ENCODE results near the gene PPP1R12B. TPM values are rescaled to one million over a fixed set of nuclear protein-coding genes. Genes with fewer than 3 reads are reported as not detected.
"Not testable (repeated sequence)": the region's sequence is repeated elsewhere in the genome, so short reads cannot be mapped to it uniquely, and the experiment has no call there.

The PPP1R12B gene
- total RNA-seq, 1 donor = 20.6 TPM

- Histone ChIP-seq H3K36me3 (ENCODE audit: insufficient read depth, low read length) (no peaks in the 10 kb centered on the region), H3K4me1 (ENCODE audit: insufficient read depth, low read length) (no peaks in the 10 kb centered on the region), H3K4me2 (ENCODE audit: insufficient read depth, low read length) (no peak overlapping the region), H4K20me1 (ENCODE audit: insufficient read depth, low read length) (no peaks in the 10 kb centered on the region), H3K27me3 (ENCODE audit: insufficient read depth, low read length) (no peaks in the 10 kb centered on the region), H3K9me3 (ENCODE audit: low read depth, low read length) (no peaks in the 10 kb centered on the region), H3K79me2 (ENCODE audit: insufficient read depth, low read length) (no peaks in the 10 kb centered on the region), H3K27ac (ENCODE audit: low read depth, low read length) (no peak overlapping the region), H3K4me3 (ENCODE audit: insufficient read depth, low read length) (no peak overlapping the region), H2AFZ (ENCODE audit: low read length) (no peak overlapping the region)
- no peak for TF ChIP-seq CTCF (IDR thresholded peaks at IDR 0.05; ENCODE audit: extremely low read depth, low read depth, low read length)
- DNase-seq (ENCODE audit: insufficient read length, low spot score, missing footprints) = no peak
These were observed 104.0 kb downstream of the PPP1R12B start for GRCh38 chr1:202452508-202452907.

- H3K79me2 ChIP-seq (ENCODE audit: insufficient read depth, low read length); H3K27ac ChIP-seq (ENCODE audit: low read depth, low read length); H3K36me3 ChIP-seq (ENCODE audit: insufficient read depth, low read length); H3K27me3 ChIP-seq (ENCODE audit: insufficient read depth, low read length); H3K4me3 ChIP-seq (ENCODE audit: insufficient read depth, low read length); H3K9me3 ChIP-seq (ENCODE audit: low read depth, low read length); H2AFZ ChIP-seq (ENCODE audit: low read length); H4K20me1 ChIP-seq (ENCODE audit: insufficient read depth, low read length); H3K4me2 ChIP-seq (ENCODE audit: insufficient read depth, low read length): not testable (repeated sequence)
- H3K4me1 ChIP-seq (ENCODE audit: insufficient read depth, low read length) = peaks cover 15% of the 10 kb centered on the region
- DNase-seq (ENCODE audit: insufficient read length, low spot score, missing footprints) = peak; percentile 82
These were observed 108.1 kb downstream of the PPP1R12B start for GRCh38 chr1:202456372-202457169.

GRCh38 chr1:202458651-202459050, 110.2 kb downstream of the PPP1R12B start:
- H3K27ac ChIP-seq (ENCODE audit: low read depth, low read length); H3K4me2 ChIP-seq (ENCODE audit: insufficient read depth, low read length); H3K79me2 ChIP-seq (ENCODE audit: insufficient read depth, low read length); H3K9me3 ChIP-seq (ENCODE audit: low read depth, low read length); H4K20me1 ChIP-seq (ENCODE audit: insufficient read depth, low read length); H3K36me3 ChIP-seq (ENCODE audit: insufficient read depth, low read length); H3K27me3 ChIP-seq (ENCODE audit: insufficient read depth, low read length); H3K4me3 ChIP-seq (ENCODE audit: insufficient read depth, low read length); H2AFZ ChIP-seq (ENCODE audit: low read length); DNase-seq (ENCODE audit: insufficient read length, low spot score, missing footprints): not testable (repeated sequence)
- peaks cover 15% of the 10 kb centered on the region for H3K4me1 ChIP-seq (ENCODE audit: insufficient read depth, low read length)

GRCh38 chr1:202459470-202460142, 111.1 kb downstream of the PPP1R12B start:
- H3K79me2 ChIP-seq (ENCODE audit: insufficient read depth, low read length); H3K36me3 ChIP-seq (ENCODE audit: insufficient read depth, low read length); DNase-seq (ENCODE audit: insufficient read length, low spot score, missing footprints); H2AFZ ChIP-seq (ENCODE audit: low read length); H3K4me3 ChIP-seq (ENCODE audit: insufficient read depth, low read length); H3K27me3 ChIP-seq (ENCODE audit: insufficient read depth, low read length); H4K20me1 ChIP-seq (ENCODE audit: insufficient read depth, low read length); H3K9me3 ChIP-seq (ENCODE audit: low read depth, low read length): not testable (repeated sequence)
- Histone ChIP-seq H3K4me1 (ENCODE audit: insufficient read depth, low read length) (peaks cover 15% of the 10 kb centered on the region), H3K27ac (ENCODE audit: low read depth, low read length) (peak overlapping the region; percentile 81), H3K4me2 (ENCODE audit: insufficient read depth, low read length) (peak overlapping the region; percentile 35)

- H3K9me3 ChIP-seq (ENCODE audit: low read depth, low read length); H3K27me3 ChIP-seq (ENCODE audit: insufficient read depth, low read length); H3K4me3 ChIP-seq (ENCODE audit: insufficient read depth, low read length); H3K36me3 ChIP-seq (ENCODE audit: insufficient read depth, low read length); H2AFZ ChIP-seq (ENCODE audit: low read length); H3K79me2 ChIP-seq (ENCODE audit: insufficient read depth, low read length); DNase-seq (ENCODE audit: insufficient read length, low spot score, missing footprints); H4K20me1 ChIP-seq (ENCODE audit: insufficient read depth, low read length): not testable (repeated sequence)
- H3K27ac ChIP-seq (ENCODE audit: low read depth, low read length) = peak overlapping the region; percentile 81
- H3K4me2 ChIP-seq (ENCODE audit: insufficient read depth, low read length) = peak overlapping the region; percentile 35
- peaks cover 15% of the 10 kb centered on the region for H3K4me1 ChIP-seq (ENCODE audit: insufficient read depth, low read length)
These were observed 111.6 kb downstream of the PPP1R12B start for GRCh38 chr1:202460143-202460495.

Data from osteoblast (primary cell).